Gastroesophageal sphincter (tissue), 3 donors: ENCODE results near the gene DNAH10.

Experiments used
- EP300 ChIP-seq: sonication (generic); formaldehyde crosslinking; IDR thresholded peaks from one replicate; pipeline ENCODE4 v1.6.1; 2017; ENCODE audit warnings: antibody characterized with exemption, mild to moderate bottlenecking
- POLR2A ChIP-seq, 2 donors: fragments of 450-650 bp; IDR thresholded peaks; one replicate each; pipeline ENCODE4 v1.6.1; 2017; ENCODE audit warnings: antibody characterized with exemption in 2 of 2, mild to moderate bottlenecking in 2 of 2, moderate library complexity in 1 of 2
- POLR2AphosphoS5 ChIP-seq: sonication (generic); formaldehyde crosslinking; IDR thresholded peaks from one replicate; pipeline ENCODE4 v1.6.1; 2017; ENCODE audit warnings: antibody characterized with exemption
- TF ChIP-seq, protein P1 (sequence below), 4 experiments: fragments of 200-600 bp in 2 of 4; fragments of 450-650 bp in 2 of 4; sonication (generic) in 1 of 4; IDR thresholded peaks; one replicate each; pipeline ENCODE4 v1.5.1; 2017 to 2019; ENCODE audit warnings: antibody characterized with exemption in 4 of 4, mild to moderate bottlenecking in 2 of 4, moderate library complexity in 2 of 4

DNA sequence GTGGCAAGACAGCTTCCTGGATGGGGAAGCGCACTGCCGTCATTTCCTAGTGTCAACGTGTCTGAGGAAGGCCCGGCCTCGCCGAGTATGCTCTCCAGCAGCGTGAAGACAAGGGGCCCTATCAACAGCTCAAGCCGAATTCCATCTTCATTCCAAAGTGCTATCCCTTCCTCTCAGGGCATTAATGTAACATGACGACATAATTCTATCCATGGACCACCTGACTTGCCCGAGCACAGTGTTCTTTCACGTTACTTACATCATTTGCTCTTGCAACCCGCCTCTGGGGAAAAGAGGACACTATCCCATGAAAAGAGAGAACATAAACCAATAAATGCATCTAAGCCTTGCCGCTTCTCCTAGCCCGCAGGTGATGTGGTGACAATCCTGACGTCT is 187.7 kb downstream of the DNAH10 start:
- TF ChIP-seq, protein P1, sequence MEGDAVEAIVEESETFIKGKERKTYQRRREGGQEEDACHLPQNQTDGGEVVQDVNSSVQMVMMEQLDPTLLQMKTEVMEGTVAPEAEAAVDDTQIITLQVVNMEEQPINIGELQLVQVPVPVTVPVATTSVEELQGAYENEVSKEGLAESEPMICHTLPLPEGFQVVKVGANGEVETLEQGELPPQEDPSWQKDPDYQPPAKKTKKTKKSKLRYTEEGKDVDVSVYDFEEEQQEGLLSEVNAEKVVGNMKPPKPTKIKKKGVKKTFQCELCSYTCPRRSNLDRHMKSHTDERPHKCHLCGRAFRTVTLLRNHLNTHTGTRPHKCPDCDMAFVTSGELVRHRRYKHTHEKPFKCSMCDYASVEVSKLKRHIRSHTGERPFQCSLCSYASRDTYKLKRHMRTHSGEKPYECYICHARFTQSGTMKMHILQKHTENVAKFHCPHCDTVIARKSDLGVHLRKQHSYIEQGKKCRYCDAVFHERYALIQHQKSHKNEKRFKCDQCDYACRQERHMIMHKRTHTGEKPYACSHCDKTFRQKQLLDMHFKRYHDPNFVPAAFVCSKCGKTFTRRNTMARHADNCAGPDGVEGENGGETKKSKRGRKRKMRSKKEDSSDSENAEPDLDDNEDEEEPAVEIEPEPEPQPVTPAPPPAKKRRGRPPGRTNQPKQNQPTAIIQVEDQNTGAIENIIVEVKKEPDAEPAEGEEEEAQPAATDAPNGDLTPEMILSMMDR (IDR thresholded peaks at IDR 0.05), result no peak
- no peak for TF ChIP-seq POLR2AphosphoS5
- no peak for TF ChIP-seq EP300
- TF ChIP-seq POLR2A (IDR thresholded peaks at IDR 0.05), result no peak
